Peyer's patch (tissue), 4 donors: ENCODE results near the gene MECP2.

Experiments used
- POLR2A ChIP-seq, 2 donors: fragments of 450-650 bp; IDR thresholded peaks; one replicate each; pipeline ENCODE4 v1.5.1; 2017; ENCODE audit warnings: antibody characterized with exemption in 2 of 2, mild to moderate bottlenecking in 2 of 2, moderate library complexity in 2 of 2
- TF ChIP-seq, protein P1 (sequence below), 6 experiments: fragments of 450-650 bp in 4 of 6; fragments of 200-600 bp in 2 of 6; sonication (generic) in 1 of 6; IDR thresholded peaks; one replicate each; pipeline ENCODE4 v1.5.1; 2017 to 2019; ENCODE audit warnings: antibody characterized with exemption in 6 of 6, mild to moderate bottlenecking in 3 of 6, moderate library complexity in 1 of 6

- TF ChIP-seq, protein P1, sequence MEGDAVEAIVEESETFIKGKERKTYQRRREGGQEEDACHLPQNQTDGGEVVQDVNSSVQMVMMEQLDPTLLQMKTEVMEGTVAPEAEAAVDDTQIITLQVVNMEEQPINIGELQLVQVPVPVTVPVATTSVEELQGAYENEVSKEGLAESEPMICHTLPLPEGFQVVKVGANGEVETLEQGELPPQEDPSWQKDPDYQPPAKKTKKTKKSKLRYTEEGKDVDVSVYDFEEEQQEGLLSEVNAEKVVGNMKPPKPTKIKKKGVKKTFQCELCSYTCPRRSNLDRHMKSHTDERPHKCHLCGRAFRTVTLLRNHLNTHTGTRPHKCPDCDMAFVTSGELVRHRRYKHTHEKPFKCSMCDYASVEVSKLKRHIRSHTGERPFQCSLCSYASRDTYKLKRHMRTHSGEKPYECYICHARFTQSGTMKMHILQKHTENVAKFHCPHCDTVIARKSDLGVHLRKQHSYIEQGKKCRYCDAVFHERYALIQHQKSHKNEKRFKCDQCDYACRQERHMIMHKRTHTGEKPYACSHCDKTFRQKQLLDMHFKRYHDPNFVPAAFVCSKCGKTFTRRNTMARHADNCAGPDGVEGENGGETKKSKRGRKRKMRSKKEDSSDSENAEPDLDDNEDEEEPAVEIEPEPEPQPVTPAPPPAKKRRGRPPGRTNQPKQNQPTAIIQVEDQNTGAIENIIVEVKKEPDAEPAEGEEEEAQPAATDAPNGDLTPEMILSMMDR (IDR thresholded peaks at IDR 0.05), result no peak
- TF ChIP-seq POLR2A (IDR thresholded peaks at IDR 0.05), result no peak
Observed at GRCh38 chrX:154131955-154132354, 34.4 kb upstream of the MECP2 start.
